HG02610 (cell line): Measurements from ENCODE around the gene ABHD10.
"Not testable (repeated sequence)": the region's sequence is repeated elsewhere in the genome, so short reads cannot be mapped to it uniquely, and the experiment has no call there.

Source experiments
- ATAC-seq: cut with Tn5 transposase; IDR thresholded peaks from one replicate; pipeline ENCODE4 v1.9.1; 2021; ENCODE audit warnings: mild to moderate bottlenecking, moderate library complexity; ENCODE audit not compliant: unreplicated experiment

The ABHD10 gene

DNA sequence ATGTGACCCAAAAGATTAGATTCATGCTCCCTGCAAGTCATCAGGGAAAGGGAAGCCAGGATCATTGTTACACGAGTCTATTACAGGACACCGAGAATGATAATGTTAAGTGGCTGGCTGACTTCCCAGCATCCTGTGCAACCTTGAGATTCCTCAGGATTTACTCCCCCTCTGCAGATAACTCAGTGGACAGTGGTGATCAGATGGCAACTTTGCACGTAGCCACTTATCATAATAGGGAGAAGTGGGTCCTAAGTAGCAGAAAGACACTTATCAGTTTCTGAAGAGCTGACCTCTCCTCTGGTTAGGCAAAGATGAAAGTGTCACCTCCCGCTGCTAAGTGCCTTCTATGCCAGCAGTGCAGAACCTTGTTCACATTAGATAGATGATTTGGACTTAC, 49.0 kb downstream of the ABHD10 start:
- ATAC-seq: no peak

DNA sequence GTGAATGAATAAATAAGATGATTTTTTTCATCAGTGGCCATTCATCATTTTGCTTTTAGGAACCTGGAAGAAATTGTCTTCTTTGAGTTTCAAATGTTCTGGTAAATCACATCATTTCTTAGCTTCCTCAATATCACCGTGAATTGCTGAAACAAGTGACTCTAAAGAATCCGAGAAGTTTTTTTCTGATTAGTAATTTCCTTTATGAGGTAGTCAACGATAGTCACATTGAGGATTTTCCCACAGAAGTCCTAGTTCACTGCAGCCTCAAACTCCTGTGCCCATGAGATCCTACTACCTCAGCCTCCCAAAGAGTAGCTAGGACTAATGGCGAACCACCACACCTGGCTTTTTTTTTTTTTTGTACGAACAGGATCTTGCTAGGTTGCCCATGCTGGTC, 52.1 kb downstream of the ABHD10 start:
- no peak for ATAC-seq

- no peak for ATAC-seq
Measured at GRCh38 chr3:112032098-112032731, 53.4 kb downstream of the ABHD10 start.

DNA sequence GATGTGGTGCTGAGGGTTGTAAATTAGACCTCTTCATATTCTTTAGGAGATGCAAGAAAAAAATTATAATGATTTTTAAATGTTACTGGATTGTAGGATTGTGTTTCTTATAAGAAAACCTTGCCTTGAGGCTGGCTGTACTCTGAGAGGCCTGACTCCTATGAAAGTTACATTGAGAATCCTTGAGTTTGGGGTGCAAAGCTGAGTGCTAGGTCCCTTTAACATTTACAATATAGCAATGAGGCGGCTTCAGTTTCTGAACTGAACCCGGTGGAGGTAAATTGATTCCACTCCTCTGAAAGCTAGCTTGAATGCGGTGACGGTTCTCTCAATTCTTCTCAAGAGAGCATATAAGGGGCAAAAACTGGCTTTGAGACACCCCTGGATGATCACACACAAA, 55.6 kb downstream of the ABHD10 start, which contains the start of gene TMPRSS7:
TSS of gene TMPRSS7 (plus strand) at position 301 of the 400 bp plus-strand sequence. CDS start 110 bp downstream, outside the sequence.
- ATAC-seq: no peak

DNA sequence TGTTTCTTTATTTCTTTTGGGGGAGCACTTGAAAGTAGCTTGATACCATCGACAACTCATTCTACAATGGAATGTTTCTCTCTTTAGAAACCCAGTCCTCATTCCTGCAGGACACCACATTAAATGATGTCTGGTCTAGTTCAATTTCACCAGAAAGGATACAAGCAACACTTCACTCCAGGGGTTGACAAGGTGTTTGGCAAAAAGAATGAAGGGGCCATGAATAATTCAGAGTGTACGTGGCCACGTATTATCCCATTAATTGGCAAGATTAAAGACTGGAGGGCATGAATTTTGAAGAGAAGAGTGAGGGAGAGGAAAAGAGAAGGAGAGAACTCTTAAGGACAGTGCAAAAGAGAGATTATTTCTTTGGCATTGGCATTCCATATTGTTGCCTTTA, 56.4 kb downstream of the ABHD10 start:
- no peak for ATAC-seq

DNA sequence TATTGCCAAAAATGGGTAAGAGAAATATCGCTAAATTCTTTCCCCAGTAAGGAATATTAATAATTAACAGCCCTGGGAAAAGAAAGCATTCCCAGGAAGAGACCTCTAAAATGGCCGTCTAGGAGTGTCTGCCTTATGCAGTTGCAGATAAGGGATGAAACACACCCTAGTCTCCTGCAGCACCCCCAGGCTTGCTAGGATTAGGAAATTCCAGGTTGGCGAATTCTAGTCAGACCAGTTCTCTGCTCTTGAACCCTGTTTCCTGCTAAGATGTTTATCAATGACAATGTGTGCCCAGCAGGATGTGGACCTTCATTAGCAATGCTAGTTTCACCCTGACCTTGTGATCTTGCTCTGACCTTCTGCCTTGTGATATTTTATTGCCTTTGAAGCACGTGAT, 58.4 kb downstream of the ABHD10 start:
- not testable (repeated sequence) for ATAC-seq

GRCh38 chr3:112038863-112039262, 60.0 kb downstream of the ABHD10 start:
- ATAC-seq: no peak

DNA sequence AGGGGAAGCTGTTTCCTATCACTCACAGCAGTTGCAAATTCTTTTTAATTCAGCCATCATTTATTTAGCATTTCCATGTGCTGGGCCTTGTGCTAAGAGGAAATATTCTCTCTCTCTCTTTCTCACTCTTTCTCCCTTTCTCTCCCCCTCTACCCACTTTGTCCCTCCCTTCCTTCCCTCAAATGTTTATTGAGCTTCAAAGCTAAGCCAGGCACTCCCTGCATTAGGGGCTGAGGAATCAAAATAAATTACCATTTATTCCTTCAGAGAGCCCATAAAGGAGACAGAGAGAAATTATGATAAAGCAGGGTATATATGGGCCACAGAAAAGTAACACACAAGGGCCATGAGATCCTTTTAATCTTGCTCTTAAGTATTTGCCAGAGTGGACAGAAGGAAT, 62.5 kb downstream of the ABHD10 start:
- ATAC-seq: no peak

- ATAC-seq: no peak
Measured at GRCh38 chr3:112042842-112043280, 64.0 kb downstream of the ABHD10 start.
